ENCODE data around the gene KRT38.

Gene KRT38

GRCh38 chr17:41393826-41394225 is 47.0 kb downstream of the KRT38 start:
- no peak for DNase-seq

- no peak for DNase-seq
Measured at GRCh38 chr17:41393294-41393693, 47.5 kb downstream of the KRT38 start.

GRCh38 chr17:41392278-41392677 is 48.5 kb downstream of the KRT38 start:
- DNase-seq = no peak

GRCh38 chr17:41391535-41391934 is 49.2 kb downstream of the KRT38 start:
- no peak for DNase-seq

GRCh38 chr17:41390411-41390938 is 50.3 kb downstream of the KRT38 start:
- no peak for DNase-seq

GRCh38 chr17:41387670-41388069 is 53.1 kb downstream of the KRT38 start:
- no peak for DNase-seq

- no peak for DNase-seq
Measured at GRCh38 chr17:41386227-41386626, 54.6 kb downstream of the KRT38 start.
